HepG2 (cell line): Measurements from ENCODE around the gene ERP27. TPM values are rescaled to one million over a fixed set of nuclear protein-coding genes. Genes with fewer than 3 reads are reported as not detected.

Experiments used
- ATAC-seq: fragments of 200-7000 bp; cut with Tn5 transposase; 3 replicates; pipeline ENCODE4 v1.9.1; 2020; ENCODE audit warnings: mild to moderate bottlenecking, moderate library complexity
- BruUV-seq: library from RNA; stranded (reverse); fragments of 400-500 nt; replicated peaks from 2 replicates; lab custom pipeline; 2021; lab: Mats Ljungman, UMichigan
- CTCF ChIA-PET: fragments of 300-600 bp; formaldehyde crosslinking; extraction: SDS; loops from one replicate; lab custom pipeline; 2021; ENCODE audit warnings: low total read pairs, inconsistent platforms, low intra/inter-chr PET ratio; lab: Yijun Ruan, JAX
- POLR2A ChIA-PET: fragments of 350-600 bp; sonication (Branson Sonifier 250); formaldehyde crosslinking; loops from one replicate; lab custom pipeline; 2020; ENCODE audit warnings: antibody characterized with exemption, inconsistent platforms; lab: Yijun Ruan, JAX
- DNase-seq: peaks from one replicate; pipeline ENCODE4 v3.0.0-alpha.2; 2015; ENCODE audit warnings: low spot score
- FAIRE-seq: peaks from 3 replicates; lab custom pipeline; 2011; peaks lifted over from hg19 to GRCh38; lab: Jason Lieb, UNC
- H2AFZ ChIP-seq: one replicate; pipeline ENCODE4 v1.6.1; 2011; ENCODE audit warnings: low read length, inconsistent platforms
- H3K27ac ChIP-seq: fragments of 300-600 bp; 3 replicates; pipeline ENCODE4 v1.8.0; 2011; ENCODE audit warnings: mixed run types, mild to moderate bottlenecking, mixed read lengths, low read length, inconsistent platforms; ENCODE audit not compliant: insufficient read depth; ENCODE audit errors: extremely low read length
- H3K27me3 ChIP-seq, 2 experiments: fragments of 200-600 bp in 1 of 2; 2 replicates in 1 of 2; 3 replicates in 1 of 2; pipeline versions ENCODE4 v1.6.0 to v1.8.0; 2011; ENCODE audit warnings: low read length in 2 of 2, mild to moderate bottlenecking in 2 of 2, moderate library complexity in 2 of 2, inconsistent platforms in 1 of 2; ENCODE audit not compliant: insufficient read depth in 2 of 2, control insufficient read depth in 1 of 2
- H3K36me3 ChIP-seq, 2 experiments: fragments of 200-600 bp in 1 of 2; replicated peaks in 1 of 2; 2 replicates in 1 of 2; 3 replicates in 1 of 2; pipeline versions ENCODE4 v1.5.1 to v1.8.0; 2011; ENCODE audit warnings: low read length in 2 of 2, inconsistent platforms in 1 of 2; ENCODE audit not compliant: insufficient read depth in 2 of 2, control insufficient read depth in 1 of 2
- H3K4me1 ChIP-seq: 2 replicates; pipeline ENCODE4 v1.5.1; 2012; ENCODE audit warnings: low read length, inconsistent platforms; ENCODE audit not compliant: insufficient read depth
- H3K4me2 ChIP-seq: 2 replicates; pipeline ENCODE4 v1.6.0; 2011; ENCODE audit warnings: low read depth, low read length, inconsistent platforms
- H3K4me3 ChIP-seq, 3 experiments: fragments of 200-600 bp in 1 of 3; sonication (generic), shearing (Covaris generic) in 1 of 3; replicated peaks in 1 of 3; 2 replicates each; pipeline ENCODE4 v1.5.1; 2011 to 2016; ENCODE audit warnings: low read length in 3 of 3, inconsistent platforms in 2 of 3, low read depth in 2 of 3, mild to moderate bottlenecking in 2 of 3, control low read depth in 1 of 3, mixed read lengths in 1 of 3; ENCODE audit not compliant: insufficient read depth in 1 of 3
- H3K79me2 ChIP-seq: one replicate; pipeline ENCODE4 v1.6.1; 2011; ENCODE audit warnings: low read length, inconsistent platforms; ENCODE audit not compliant: insufficient read depth
- H3K9ac ChIP-seq: 2 replicates; pipeline ENCODE4 v1.6.0; 2011; ENCODE audit warnings: mild to moderate bottlenecking, low read depth, low read length, inconsistent platforms; ENCODE audit not compliant: insufficient read depth
- H3K9me3 ChIP-seq: 2 replicates; pipeline ENCODE4 v1.5.1; 2012; ENCODE audit warnings: mild to moderate bottlenecking, low read length
- H4K20me1 ChIP-seq: 2 replicates; pipeline ENCODE4 v1.6.0; 2011; ENCODE audit warnings: inconsistent platforms, mild to moderate bottlenecking, low read length, moderate library complexity; ENCODE audit not compliant: insufficient read depth
- ESRRA ChIP-seq: sonication (generic); formaldehyde crosslinking; IDR thresholded peaks from 2 replicates; pipeline ENCODE4 v1.5.1; 2020; ENCODE audit warnings: mild to moderate bottlenecking, low read depth, missing genetic modification reagents
- HNRNPH1 ChIP-seq: fragments of 200-400 bp; formaldehyde crosslinking; optimal IDR thresholded peaks from 2 replicates; pipeline ENCODE3; 2017; ENCODE audit warnings: mild to moderate bottlenecking, low read depth, low read length
- MIER3 ChIP-seq: IDR thresholded peaks from 2 replicates; pipeline ENCODE4 v1.6.1; 2016; ENCODE audit warnings: missing compliant biosample characterization, borderline replicate concordance
- TFAP4 ChIP-seq: sonication (generic); IDR thresholded peaks from 2 replicates; pipeline ENCODE4 v1.6.1; 2016; ENCODE audit warnings: low read depth, borderline replicate concordance
- TSC22D2 ChIP-seq: sonication (generic); formaldehyde crosslinking; IDR thresholded peaks from 2 replicates; pipeline ENCODE4 v1.5.1; 2020; ENCODE audit warnings: missing genetic modification reagents, mild to moderate bottlenecking, borderline replicate concordance
- ZSCAN31 ChIP-seq: sonication (generic); formaldehyde crosslinking; IDR thresholded peaks from 2 replicates; pipeline ENCODE4 v1.5.0; 2020; ENCODE audit warnings: low read depth, mild to moderate bottlenecking, missing genetic modification reagents
- WGBS: methylation state at CpG from one replicate; pipeline ENCODE4 v1.1.6; 2017; ENCODE audit warnings: low lambda C conversion rate; 5-methylcytosine and 5-hydroxymethylcytosine counted together
- in situ Hi-C: cut with HindIII; loops from 2 replicates; pipeline ENCODE4 v1.10.0; 2017; ENCODE audit warnings: low pct_unique_long_range_greater_than_20kb; ENCODE audit not compliant: extremely low pct_ligation_motif_present
- intact Hi-C: fragments of 100-400 bp; cut with micrococcal nuclease; formaldehyde crosslinking; loops from one replicate; pipeline ENCODE4 v1.10.0; 2022; ENCODE audit not compliant: unreplicated experiment
- polyA plus RNA-seq, 8 experiments: library from polyadenylated mRNA; depleted of rRNA in 3 of 8; stranded (reverse) in 7 of 8; unstranded in 1 of 8; fragments of >200 nt; fragmentation: Illumina TruSeq in 4 of 8; extraction: Trizol in 4 of 8; gene quantifications; 2 replicates each; pipeline versions ENCODE4 v1.2.1 to v1.2.3, GENCODE V29; 2011 to 2016; ENCODE audit warnings: low read depth in 4 of 8, missing spikeins in 1 of 8, mixed read lengths in 1 of 8; ENCODE audit not compliant: insufficient read depth in 1 of 8
- total RNA-seq, 5 experiments: library from RNA; depleted of rRNA; stranded (reverse); fragments of >200 nt; fragmentation: Illumina TruSeq; extraction: Trizol; gene quantifications; 2 replicates each; pipeline ENCODE4 v1.2.3, GENCODE V29; 2016; ENCODE audit warnings: low read depth in 1 of 5
- TF ChIP-seq, protein P1 (sequence below): sonication (generic); formaldehyde crosslinking; IDR thresholded peaks from 2 replicates; pipeline ENCODE4 v1.4.0; 2020; ENCODE audit warnings: mild to moderate bottlenecking, missing genetic modification reagents
- TF ChIP-seq, protein P2 (sequence below): sonication (generic); formaldehyde crosslinking; IDR thresholded peaks from 2 replicates; pipeline ENCODE4 v1.8.1; 2023; ENCODE audit warnings: mild to moderate bottlenecking, missing genetic modification reagents, borderline replicate concordance

Gene ERP27
- total and polyA plus RNA-seq, 2 of the 13 experiments (the other 11 are each of a cell fraction or from before 2014, with no cell fraction given): 1.8 to 6.6 TPM

GRCh38 chr12:14982562-14982961 is 44.2 kb upstream of the ERP27 start:
- intact Hi-C loops (no loop called here), in situ Hi-C loops (no loop called here)
- no peaks in the 10 kb centered on the region for H3K36me3 ChIP-seq
- H3K4me1 ChIP-seq: no peaks in the 10 kb centered on the region
- no peak overlapping the region for H3K9ac ChIP-seq
- POLR2A ChIA-PET: no interaction called here
- no peak for ATAC-seq
- no peak for FAIRE-seq
- CTCF ChIA-PET: no interaction called here
- no peak overlapping the region for H3K4me3 ChIP-seq
- H3K4me2 ChIP-seq: no peak overlapping the region
- no peaks in the 10 kb centered on the region for H3K79me2 ChIP-seq
- BruUV-seq: no TSS peak
- no peak overlapping the region for H3K27ac ChIP-seq
- H2AFZ ChIP-seq: no peak overlapping the region
- H3K9me3 ChIP-seq: no peaks in the 10 kb centered on the region
- no peak for DNase-seq
- H3K27me3 ChIP-seq: peaks cover 0 to 1% of the 10 kb centered on the region in 2 experiments; a peak in 3 of 5 replicates
- TF ChIP-seq HNRNPH1 (no peak), ZSCAN31 (no peak), MIER3 (CRISPR knock-in tag) (no peak), ESRRA (CRISPR knock-in tag) (no peak), TSC22D2 (no peak), TFAP4 (no peak)
- TF ChIP-seq, protein P1, sequence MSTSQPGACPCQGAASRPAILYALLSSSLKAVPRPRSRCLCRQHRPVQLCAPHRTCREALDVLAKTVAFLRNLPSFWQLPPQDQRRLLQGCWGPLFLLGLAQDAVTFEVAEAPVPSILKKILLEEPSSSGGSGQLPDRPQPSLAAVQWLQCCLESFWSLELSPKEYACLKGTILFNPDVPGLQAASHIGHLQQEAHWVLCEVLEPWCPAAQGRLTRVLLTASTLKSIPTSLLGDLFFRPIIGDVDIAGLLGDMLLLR (CRISPR knock-in tag): no peak
- TF ChIP-seq, protein P2, sequence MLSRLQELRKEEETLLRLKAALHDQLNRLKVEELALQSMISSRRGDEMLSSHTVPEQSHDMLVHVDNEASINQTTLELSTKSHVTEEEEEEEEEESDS (CRISPR knock-in tag): no peak
- 3% methylated on average over 1 of the region's 1 CpG for WGBS
- no peaks in the 10 kb centered on the region for H4K20me1 ChIP-seq
